IMR-90 (cell line): ENCODE measurements around the gene UPB1. TPM values are rescaled to one million over a fixed set of nuclear protein-coding genes. Genes with fewer than 3 reads are reported as not detected.

Source experiments
- ATAC-seq: fragments of 200-7000 bp; cut with Tn5 transposase; 2 replicates; pipeline ENCODE4 v1.9.1; 2020; ENCODE audit warnings: low read depth, mild to moderate bottlenecking, moderate library complexity
- BruUV-seq: library from RNA; stranded (reverse); fragments of 400-500 nt; replicated peaks from 2 replicates; lab custom pipeline; 2021; lab: Mats Ljungman, UMichigan
- CTCF ChIA-PET: fragments of 300-600 bp; formaldehyde crosslinking; extraction: SDS; loops from one replicate; lab custom pipeline; 2021; ENCODE audit warnings: antibody characterized with exemption; lab: Yijun Ruan, JAX
- POLR2A ChIA-PET: fragments of 300-600 bp; sonication (Branson Sonifier 250); formaldehyde crosslinking; loops from one replicate; lab custom pipeline; 2022; ENCODE audit warnings: antibody characterized with exemption; ENCODE audit not compliant: unreplicated experiment; lab: Charles Lee
- DNase-seq: peaks from one replicate; pipeline ENCODE4 v3.0.0; 2013
- H2AFZ ChIP-seq: replicated peaks from 2 replicates; pipeline ENCODE3; 2013; ENCODE audit warnings: low read length, mild to moderate bottlenecking; ENCODE audit not compliant: poor library complexity
- H2AK5ac ChIP-seq: 2 replicates; pipeline ENCODE4 v1.6.1; 2013; ENCODE audit warnings: low read depth, low read length, inconsistent platforms
- H2AK9ac ChIP-seq: replicated peaks from 2 replicates; pipeline ENCODE3; 2013; ENCODE audit warnings: mild to moderate bottlenecking, low read depth, low read length, moderate library complexity; ENCODE audit not compliant: poor library complexity
- H2BK120ac ChIP-seq: 2 replicates; pipeline ENCODE4 v1.6.1; 2013; ENCODE audit warnings: low read depth, low read length, inconsistent platforms
- H2BK15ac ChIP-seq: 3 replicates; pipeline ENCODE4 v1.6.1; 2013; ENCODE audit warnings: low read depth, low read length, inconsistent platforms
- H2BK20ac ChIP-seq: 2 replicates; pipeline ENCODE4 v1.6.1; 2013; ENCODE audit warnings: low read depth, mild to moderate bottlenecking, inconsistent platforms, low read length, moderate library complexity
- H2BK5ac ChIP-seq: 2 replicates; pipeline ENCODE4 v1.6.1; 2013; ENCODE audit warnings: mild to moderate bottlenecking, low read depth, low read length, inconsistent platforms; ENCODE audit not compliant: poor library complexity, severe bottlenecking
- H3K14ac ChIP-seq: replicated peaks from 2 replicates; pipeline ENCODE4 v1.6.1; 2013; ENCODE audit warnings: low read depth, low read length, inconsistent platforms
- H3K18ac ChIP-seq: 2 replicates; pipeline ENCODE4 v1.6.1; 2013; ENCODE audit warnings: low read depth, low read length, control low read depth
- H3K23ac ChIP-seq: 2 replicates; pipeline ENCODE4 v1.6.1; 2013; ENCODE audit warnings: low read depth, low read length, inconsistent platforms
- H3K27ac ChIP-seq: 2 replicates; pipeline ENCODE4 v1.5.1; 2013; ENCODE audit warnings: mild to moderate bottlenecking, control low read depth, low read length; ENCODE audit not compliant: insufficient read depth
- H3K27me3 ChIP-seq: 2 replicates; pipeline ENCODE4 v1.6.1; 2013; ENCODE audit warnings: low read length; ENCODE audit not compliant: control insufficient read depth, insufficient read depth
- H3K36me3 ChIP-seq: 2 replicates; pipeline ENCODE4 v1.6.1; 2013; ENCODE audit warnings: low read length, mixed read lengths; ENCODE audit not compliant: control insufficient read depth, insufficient read depth
- H3K4ac ChIP-seq: 2 replicates; pipeline ENCODE4 v1.6.1; 2013; ENCODE audit warnings: low read depth, low read length, inconsistent platforms
- H3K4me1 ChIP-seq: 2 replicates; pipeline ENCODE4 v1.6.1; 2013; ENCODE audit warnings: low read length, mixed read lengths; ENCODE audit not compliant: control insufficient read depth, insufficient read depth
- H3K4me2 ChIP-seq: 2 replicates; pipeline ENCODE4 v1.6.1; 2013; ENCODE audit warnings: low read depth, mild to moderate bottlenecking, control low read depth, low read length, moderate library complexity
- H3K4me3 ChIP-seq: 2 replicates; pipeline ENCODE4 v1.5.1; 2013; ENCODE audit warnings: low read depth, mild to moderate bottlenecking, control low read depth, low read length, moderate library complexity; ENCODE audit not compliant: insufficient read depth
- H3K56ac ChIP-seq: 2 replicates; pipeline ENCODE4 v1.6.1; 2013; ENCODE audit warnings: low read length, inconsistent platforms; ENCODE audit not compliant: insufficient read depth; ENCODE audit errors: extremely low read depth
- H3K79me1 ChIP-seq, 2 experiments: 2 replicates each; pipeline ENCODE4 v1.6.1; 2013; ENCODE audit warnings: low read length in 2 of 2, inconsistent platforms in 1 of 2, low read depth in 1 of 2
- H3K9ac ChIP-seq: 2 replicates; pipeline ENCODE4 v1.6.1; 2013; ENCODE audit warnings: low read depth, low read length, control low read depth
- H3K9me1 ChIP-seq: 2 replicates; pipeline ENCODE4 v1.6.1; 2013; ENCODE audit warnings: low read length, inconsistent platforms; ENCODE audit not compliant: insufficient read depth
- H3K9me3 ChIP-seq: 2 replicates; pipeline ENCODE4 v1.6.1; 2013; ENCODE audit warnings: low read length; ENCODE audit not compliant: control insufficient read depth, insufficient read depth
- H4K20me1 ChIP-seq: 2 replicates; pipeline ENCODE4 v1.6.1; 2013; ENCODE audit warnings: low read length, inconsistent platforms; ENCODE audit not compliant: insufficient read depth
- H4K5ac ChIP-seq: 2 replicates; pipeline ENCODE4 v1.6.1; 2013; ENCODE audit warnings: mild to moderate bottlenecking, low read depth, low read length, control low read depth
- H4K8ac ChIP-seq, 2 experiments: 2 replicates each; pipeline ENCODE4 v1.6.1; 2013; ENCODE audit warnings: low read depth in 2 of 2, low read length in 2 of 2, control low read depth in 1 of 2, inconsistent platforms in 1 of 2
- H4K91ac ChIP-seq: 2 replicates; pipeline ENCODE4 v1.6.1; 2013; ENCODE audit warnings: low read depth, low read length, inconsistent platforms; ENCODE audit not compliant: insufficient read depth
- BHLHE40 ChIP-seq: fragments of 150-350 bp; IDR thresholded peaks from 2 replicates; pipeline ENCODE4 v1.6.1; 2016; ENCODE audit warnings: mild to moderate bottlenecking, low read depth, low read length
- MAZ ChIP-seq: IDR thresholded peaks from 2 replicates; pipeline ENCODE4 v1.6.1; 2012; ENCODE audit warnings: low read depth, mild to moderate bottlenecking, low read length, improper control_type of control experiment, moderate library complexity, borderline replicate concordance
- POLR2A ChIP-seq: IDR thresholded peaks from 2 replicates; pipeline ENCODE4 v1.6.1; 2012; ENCODE audit warnings: mild to moderate bottlenecking, low read depth, low read length
- WGBS, 2 experiments: methylation state at CpG; one replicate each; pipeline versions ENCODE4 v1.1.5 to v1.1.7; 2013; ENCODE audit warnings: missing lambda C conversion rate in 2 of 2; ENCODE audit not compliant: insufficient read length in 1 of 2; ENCODE audit errors: extremely low coverage in 2 of 2; 5-methylcytosine and 5-hydroxymethylcytosine counted together
- dilution Hi-C: fragments of 300-500 bp; cut with HindIII; formaldehyde crosslinking; loops from one replicate; pipeline ENCODE4 v1.14.3; 2018; ENCODE audit warnings: low sequenced_read_pairs; ENCODE audit not compliant: unreplicated experiment
- in situ Hi-C: fragments of 300-500 bp; cut with MboI; formaldehyde crosslinking; loops from 3 replicates; pipeline ENCODE4 v1.14.3; 2019; ENCODE audit warnings: low sequenced_read_pairs, inconsistent platforms, mixed read lengths
- intact Hi-C: fragments of 100-400 bp; cut with micrococcal nuclease; formaldehyde crosslinking; loops from 2 replicates; pipeline ENCODE4 v1.10.0; 2022
- polyA plus RNA-seq, 3 experiments: library from polyadenylated mRNA; depleted of rRNA; stranded (reverse); fragments of >200 nt; gene quantifications; 2 replicates each; pipeline ENCODE4 v1.2.3, GENCODE V29; 2012; ENCODE audit warnings: low replicate concordance in 1 of 3
- total RNA-seq: library from RNA; depleted of rRNA; stranded (reverse); fragments of >200 nt; gene quantifications from 2 replicates; pipeline ENCODE4 v1.2.3, GENCODE V29; 2012

Gene UPB1
- total and polyA plus RNA-seq, 2 of the 4 experiments (the other 2 are of a cell fraction): under 0.01 to 0.02 TPM

GRCh38 chr22:24535348-24535747 is 40.2 kb downstream of the UPB1 start:
- no peak overlapping the region for H4K5ac ChIP-seq
- H3K36me3 ChIP-seq: peaks cover 5% of the 10 kb centered on the region; the same call in 1 of the 2 replicates
- no peak overlapping the region for H3K18ac ChIP-seq
- H4K91ac ChIP-seq: no peak overlapping the region
- no peak for DNase-seq
- no TSS peak for BruUV-seq
- no peak overlapping the region for H2BK120ac ChIP-seq
- H3K9me3 ChIP-seq: no peaks in the 10 kb centered on the region
- H3K9me1 ChIP-seq: peaks cover under 1% of the 10 kb centered on the region; the same call in 1 of the 2 replicates
- H3K27ac ChIP-seq: no peak overlapping the region
- ChIA-PET CTCF (no interaction called here), POLR2A (no interaction called here)
- no peak overlapping the region for H2AK9ac ChIP-seq
- no peak overlapping the region for H3K14ac ChIP-seq
- no peak overlapping the region for H3K4me3 ChIP-seq
- H3K56ac ChIP-seq: no peak overlapping the region
- no peak overlapping the region for H3K9ac ChIP-seq
- H2AK5ac ChIP-seq: no peak overlapping the region
- no peak overlapping the region for H4K8ac ChIP-seq
- no peaks in the 10 kb centered on the region for H3K4me1 ChIP-seq
- no peak for ATAC-seq
- H3K4ac ChIP-seq: no peak overlapping the region
- no peak overlapping the region for H2BK20ac ChIP-seq
- peaks cover 9% of the 10 kb centered on the region for H3K27me3 ChIP-seq
- H4K20me1 ChIP-seq: no peaks in the 10 kb centered on the region
- TF ChIP-seq MAZ (no peak), BHLHE40 (no peak), POLR2A (no peak)
- H2AFZ ChIP-seq: no peak overlapping the region
- H3K23ac ChIP-seq: no peak overlapping the region
- H2BK5ac ChIP-seq: no peak overlapping the region
- no peaks in the 10 kb centered on the region for H3K79me1 ChIP-seq
- in situ Hi-C loops: no loop called here
- no peak overlapping the region for H3K4me2 ChIP-seq
- H2BK15ac ChIP-seq: no peak overlapping the region
- dilution Hi-C loops: no loop called here
- intact Hi-C loops: no loop called here
- no CpG with 5 or more reads among the region's 4 CpGs for WGBS, 2 experiments
